Adipose tissue (tissue), 3 donors: ENCODE measurements around the gene SFMBT1. TPM values are rescaled to one million over a fixed set of nuclear protein-coding genes. Genes with fewer than 3 reads are reported as not detected.

Source experiments
- H3K27ac ChIP-seq: one replicate; pipeline ENCODE4 v1.5.1; 2013; ENCODE audit warnings: low read depth, low read length
- WGBS, 3 donors: extraction: QIAGEN DNeasy Blood & Tissue Kit; methylation state at CpG; one replicate each; pipeline ENCODE4 v1.1.7; 2013; 5-methylcytosine and 5-hydroxymethylcytosine counted together
- polyA plus RNA-seq, 3 donors: library from polyadenylated mRNA; stranded (reverse); fragments of 200-250 nt; gene quantifications; one replicate each; pipeline ENCODE4 v1.2.3, GENCODE V29; 2013
- donor health status: healthy with polysubstance abuse.
- donor health status: Bipolar disorder and iron deficiency.
- donor health status: healthy.

Gene SFMBT1, protein sequence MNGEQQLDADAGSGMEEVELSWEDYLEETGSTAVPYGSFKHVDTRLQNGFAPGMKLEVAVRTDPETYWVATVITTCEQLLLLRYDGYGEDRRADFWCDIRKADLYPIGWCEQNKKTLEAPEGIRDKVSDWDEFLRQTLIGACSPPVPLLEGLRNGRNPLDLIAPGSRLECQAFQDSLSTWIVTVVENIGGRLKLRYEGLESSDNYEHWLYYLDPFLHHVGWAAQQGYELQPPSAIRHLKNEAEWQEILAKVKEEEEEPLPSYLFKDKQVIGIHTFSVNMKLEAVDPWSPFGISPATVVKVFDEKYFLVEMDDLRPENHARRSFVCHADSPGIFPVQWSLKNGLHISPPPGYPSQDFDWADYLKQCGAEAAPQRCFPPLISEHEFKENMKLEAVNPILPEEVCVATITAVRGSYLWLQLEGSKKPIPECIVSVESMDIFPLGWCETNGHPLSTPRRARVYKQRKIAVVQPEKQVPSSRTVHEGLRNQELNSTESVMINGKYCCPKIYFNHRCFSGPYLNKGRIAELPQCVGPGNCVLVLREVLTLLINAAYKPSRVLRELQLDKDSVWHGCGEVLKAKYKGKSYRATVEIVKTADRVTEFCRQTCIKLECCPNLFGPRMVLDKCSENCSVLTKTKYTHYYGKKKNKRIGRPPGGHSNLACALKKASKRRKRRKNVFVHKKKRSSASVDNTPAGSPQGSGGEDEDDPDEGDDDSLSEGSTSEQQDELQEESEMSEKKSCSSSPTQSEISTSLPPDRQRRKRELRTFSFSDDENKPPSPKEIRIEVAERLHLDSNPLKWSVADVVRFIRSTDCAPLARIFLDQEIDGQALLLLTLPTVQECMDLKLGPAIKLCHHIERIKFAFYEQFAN
- polyA plus RNA-seq = 1 to 10 TPM; 1.9 to 5.2 (median 3.1) TPM

DNA sequence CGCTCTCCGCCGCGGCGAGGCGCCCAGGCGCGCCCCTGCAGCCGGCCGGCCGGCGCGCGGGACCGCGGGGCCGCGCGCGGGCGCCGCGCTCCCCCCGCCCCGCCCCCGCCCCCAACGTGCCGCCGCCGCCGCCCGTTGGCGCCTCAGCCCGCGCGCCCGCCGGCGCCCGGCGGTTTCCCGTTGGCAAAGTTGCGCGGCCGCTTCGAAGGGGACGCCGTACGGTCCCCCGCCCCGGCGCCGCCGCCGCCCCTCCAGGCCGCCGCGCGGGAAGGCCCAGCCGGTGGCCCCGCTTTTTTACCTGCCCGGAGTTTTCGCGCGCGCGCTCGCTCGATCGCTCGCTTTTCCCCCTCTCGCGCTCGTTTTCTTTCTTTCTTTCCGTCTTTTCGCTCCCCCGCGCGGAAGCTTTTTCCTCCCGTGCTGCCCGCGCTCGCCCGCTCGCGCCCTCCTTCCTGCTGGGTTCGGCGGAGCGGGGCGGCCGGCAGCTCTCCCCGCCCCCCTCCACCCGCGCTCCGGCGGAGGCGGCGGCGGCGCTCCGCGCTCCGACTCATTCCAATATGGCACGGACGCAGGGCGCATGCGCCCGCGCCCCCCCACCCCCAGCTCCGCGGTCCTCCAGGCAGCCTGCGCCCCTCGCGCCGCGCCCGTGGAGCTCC lies at the start of gene SFMBT1:
Gene SFMBT1, minus strand, starts transcription at position 556 of the 653 bp plus-strand sequence. CDS start 76,945 bp downstream, outside the sequence.
- WGBS, 3 donors = 0% methylated on average over 72 to 112 of the region's 117 CpGs
- no peak within 1 kb of the TSS for H3K27ac ChIP-seq

DNA sequence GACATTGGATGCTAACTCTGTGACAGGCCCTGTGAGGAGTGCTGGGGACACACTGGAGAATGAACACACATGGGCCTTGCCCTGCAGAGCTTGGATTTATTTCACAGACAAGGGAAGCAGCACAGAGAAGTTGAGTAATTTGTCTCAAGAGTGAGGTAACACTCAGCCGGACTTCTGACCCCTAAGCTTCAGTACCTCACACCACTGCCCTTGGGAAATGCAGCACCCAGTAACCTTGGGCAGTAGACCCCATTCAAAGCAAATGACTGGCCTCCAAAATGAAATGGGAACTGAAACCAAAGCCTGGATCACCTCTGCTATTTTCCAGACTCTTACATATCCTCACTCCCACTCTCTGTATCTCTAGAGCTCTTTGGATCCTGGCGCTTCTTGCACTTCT lies 47.1 kb upstream of the SFMBT1 start:
- H3K27ac ChIP-seq = no peak overlapping the region
- WGBS, 3 donors = 63 to 78% (median 68%) methylated on average over 2 of the region's 2 CpGs

- 95 to 99% (median 98%) methylated on average over 11 of the region's 11 CpGs for WGBS, 3 donors
Measured at GRCh38 chr3:53092216-53092615, 46.3 kb upstream of the SFMBT1 start.

GRCh38 chr3:53091011-53091410 lies 45.1 kb upstream of the SFMBT1 start:
- WGBS, 3 donors = 57 to 91% (median 90%) methylated on average over 5 of the region's 5 CpGs
- no peak overlapping the region for H3K27ac ChIP-seq

More at GRCh38 chr3:53092216-53092615, 46.3 kb upstream of the SFMBT1 start:
- no peak overlapping the region for H3K27ac ChIP-seq

- no peak overlapping the region for H3K27ac ChIP-seq
Measured at GRCh38 chr3:53089511-53089910, 43.6 kb upstream of the SFMBT1 start.

DNA sequence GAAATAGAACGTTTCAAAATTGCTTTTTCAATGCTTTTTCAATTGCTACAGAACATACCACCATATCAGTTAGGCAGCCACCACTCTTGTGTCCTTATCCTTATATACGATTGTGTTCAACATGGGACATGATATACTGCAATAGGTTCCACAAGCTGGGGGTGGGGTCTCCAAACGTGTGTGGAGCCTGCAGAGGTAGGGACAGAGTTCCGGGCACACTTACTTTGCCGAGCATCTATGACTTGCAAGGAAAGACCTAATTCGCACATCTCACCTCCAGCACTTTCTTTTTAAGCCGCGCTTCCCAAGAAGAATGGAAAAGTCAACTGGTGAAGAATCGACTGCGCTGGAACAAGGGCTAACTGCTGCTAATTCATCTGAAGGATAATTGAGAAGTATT lies 39.6 kb upstream of the SFMBT1 start:
- 76 to 87% (median 86%) methylated on average over 10 of the region's 10 CpGs for WGBS, 3 donors
- H3K27ac ChIP-seq = no peak overlapping the region

More at GRCh38 chr3:53089511-53089910, 43.6 kb upstream of the SFMBT1 start:
- WGBS, 3 donors = 57 to 81% (median 78%) methylated on average over 6 of the region's 6 CpGs

- H3K27ac ChIP-seq = no peak overlapping the region
- 51 to 84% (median 82%) methylated on average over 12 of the region's 12 CpGs for WGBS, 3 donors
Measured at GRCh38 chr3:53084310-53085001, 38.6 kb upstream of the SFMBT1 start.

- WGBS, 3 donors = 43 to 78% (median 77%) methylated on average over 3 of the region's 3 CpGs
- no peak overlapping the region for H3K27ac ChIP-seq
Measured at GRCh38 chr3:53083949-53084309, 38.1 kb upstream of the SFMBT1 start.

DNA sequence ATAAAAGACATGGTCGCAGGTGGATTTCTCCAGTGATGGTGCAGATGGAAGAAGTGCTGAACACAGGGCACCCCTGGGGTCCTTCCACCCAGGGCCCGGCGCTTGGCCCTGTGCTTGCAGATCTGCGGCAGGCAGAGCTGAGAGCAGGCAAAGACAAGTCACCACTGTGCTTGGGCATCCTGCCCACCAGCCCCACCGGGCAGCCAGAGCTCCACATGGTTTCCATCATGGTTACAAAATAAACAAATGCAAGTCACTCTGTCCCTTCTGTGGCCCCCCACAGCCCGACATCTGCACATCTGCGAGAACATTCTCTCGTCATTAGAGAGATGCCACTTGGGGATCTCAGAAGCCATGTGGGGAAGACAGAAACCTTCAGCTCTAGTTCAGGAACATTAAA lies 37.6 kb upstream of the SFMBT1 start:
- 58 to 73% (median 62%) methylated on average over 8 of the region's 8 CpGs for WGBS, 3 donors

GRCh38 chr3:53082736-53083135 lies 36.9 kb upstream of the SFMBT1 start:
- 74 to 87% (median 84%) methylated on average over 8 of the region's 8 CpGs for WGBS, 3 donors
- no peak overlapping the region for H3K27ac ChIP-seq

More for the DNA sequence above, 37.6 kb upstream of the SFMBT1 start:
- H3K27ac ChIP-seq = no peak overlapping the region

GRCh38 chr3:53081318-53081717 lies 35.4 kb upstream of the SFMBT1 start:
- 81 to 90% (median 83%) methylated on average over 5 of the region's 5 CpGs for WGBS, 3 donors
- H3K27ac ChIP-seq = no peak overlapping the region

GRCh38 chr3:53080612-53081205 lies 34.8 kb upstream of the SFMBT1 start:
- no peak overlapping the region for H3K27ac ChIP-seq
- WGBS, 3 donors = 78 to 86% (median 86%) methylated on average over 7 of the region's 7 CpGs

DNA sequence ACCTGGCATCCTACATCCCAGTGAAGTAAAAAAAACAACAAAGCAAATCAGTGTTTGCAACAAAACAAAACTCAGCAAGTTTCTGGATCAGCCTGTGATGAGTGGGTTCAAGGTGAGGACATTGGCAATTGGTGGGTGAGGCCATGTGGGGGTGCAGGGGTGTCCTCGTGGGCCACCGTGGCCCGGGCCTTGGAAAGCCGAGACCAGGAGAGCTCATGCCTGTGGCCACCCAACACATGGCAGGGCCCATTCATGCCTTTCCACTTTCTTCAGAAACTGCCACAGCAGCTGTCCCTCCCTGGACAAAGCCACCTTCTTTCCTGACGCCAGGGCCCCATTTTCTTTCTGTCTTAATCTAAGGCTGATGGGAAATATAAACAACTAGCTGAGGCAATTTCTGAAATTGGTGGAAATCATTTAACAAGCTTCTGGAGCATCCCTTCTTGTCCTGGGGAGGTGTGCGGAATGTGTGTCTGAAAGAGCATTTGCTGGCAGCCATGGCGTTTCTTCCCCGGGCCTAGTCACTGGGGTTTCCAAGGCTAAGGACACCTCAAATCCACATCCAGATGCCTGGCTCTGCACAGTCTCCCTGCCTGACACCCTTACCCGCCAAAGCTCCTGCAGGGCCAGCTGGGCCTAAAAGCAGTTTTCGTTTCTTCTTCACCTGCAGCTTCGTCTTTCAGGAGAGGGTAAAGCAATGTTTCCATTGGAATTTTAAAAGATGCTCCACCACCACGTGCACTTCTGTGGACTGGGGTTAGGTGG lies 34.1 kb upstream of the SFMBT1 start:
- H3K27ac ChIP-seq = no peak overlapping the region
- WGBS, 3 donors = 85 to 91% (median 90%) methylated on average over 12 of the region's 12 CpGs

DNA sequence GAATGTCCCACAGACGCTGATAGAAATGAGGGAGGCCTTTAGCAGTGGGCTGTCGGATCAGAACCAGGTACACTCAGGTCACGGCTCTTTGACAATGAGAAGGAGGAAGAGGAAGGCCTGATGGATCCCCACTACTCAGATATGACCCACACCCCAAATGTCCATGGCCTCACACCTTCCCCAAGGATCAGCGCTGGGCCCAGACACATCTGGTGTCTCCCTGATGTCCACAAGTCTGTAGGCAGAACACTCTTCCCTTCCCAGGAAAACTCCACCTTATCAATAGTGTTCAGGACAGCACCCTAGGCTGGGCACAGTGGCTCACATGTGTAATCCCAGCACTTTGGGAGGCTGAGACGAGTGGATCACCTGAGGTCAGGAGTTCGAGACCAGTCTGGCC lies 33.3 kb upstream of the SFMBT1 start:
- no peak overlapping the region for H3K27ac ChIP-seq
- WGBS, 3 donors = 94 to 96% (median 95%) methylated on average over 6 of the region's 6 CpGs

DNA sequence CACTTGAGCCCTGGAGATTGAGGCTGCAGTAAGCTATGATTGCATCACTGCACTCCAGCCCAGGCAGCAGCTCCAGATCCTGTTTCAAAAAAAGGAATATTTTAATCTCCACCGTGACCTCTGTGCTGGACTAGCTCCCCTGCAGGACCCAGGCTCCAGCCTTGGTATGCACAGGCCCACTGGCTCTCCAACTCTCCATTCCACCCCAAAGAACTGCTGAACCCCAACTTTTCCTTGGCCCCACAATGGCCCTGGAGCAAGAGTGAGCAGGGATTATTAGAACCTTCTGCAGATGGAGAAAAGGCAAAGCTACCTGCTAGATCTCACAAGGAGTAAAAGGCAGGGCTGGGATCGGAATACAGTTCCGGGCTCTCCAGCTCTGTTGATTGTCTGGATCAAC lies 32.8 kb upstream of the SFMBT1 start:
- WGBS, 3 donors = 88 to 90% (median 88%) methylated on average over 3 of the region's 3 CpGs
- no peak overlapping the region for H3K27ac ChIP-seq

- 85 to 92% (median 91%) methylated on average over 10 of the region's 10 CpGs for WGBS, 3 donors
- H3K27ac ChIP-seq = no peak overlapping the region
Measured at GRCh38 chr3:53077476-53078220, 31.8 kb upstream of the SFMBT1 start.

- H3K27ac ChIP-seq = no peak overlapping the region
- WGBS, 3 donors = 63 to 84% (median 74%) methylated on average over 3 of the region's 3 CpGs
Measured at GRCh38 chr3:53075743-53076140, 29.9 kb upstream of the SFMBT1 start.
